ENCODE measurements around the gene RYR2.
"Not testable (repeated sequence)": the region's sequence is repeated elsewhere in the genome, so short reads cannot be mapped to it uniquely, and the experiment has no call there.

RYR2 gene

GRCh38 chr1:237358555-237358954, 316.6 kb downstream of the RYR2 start:
- DNase-seq: no peak

GRCh38 chr1:237367758-237368157, 325.8 kb downstream of the RYR2 start:
- no peak for DNase-seq

- not testable (repeated sequence) for DNase-seq
These were observed 329.5 kb downstream of the RYR2 start for GRCh38 chr1:237371477-237371876.

DNA sequence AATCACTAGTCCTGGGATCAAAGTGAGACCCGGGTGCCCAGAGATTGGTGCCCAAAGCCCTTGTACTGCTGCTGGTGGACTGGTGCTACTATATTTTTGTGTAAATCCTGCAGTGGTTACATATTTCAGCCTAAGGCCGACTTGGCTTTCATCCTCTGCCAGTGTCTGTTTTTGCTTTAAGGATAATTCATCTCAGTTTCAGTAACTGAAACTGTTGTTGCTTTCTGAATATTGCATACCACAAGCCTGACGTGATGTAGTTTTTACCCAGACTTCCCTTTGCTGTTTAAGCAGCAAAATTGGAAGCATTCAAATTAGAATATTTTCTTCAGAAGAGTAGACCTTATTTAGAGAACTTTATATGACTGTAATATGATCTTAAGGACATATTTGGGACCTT, 341.8 kb downstream of the RYR2 start:
- no peak for DNase-seq

GRCh38 chr1:237384213-237384612, 342.2 kb downstream of the RYR2 start:
- no peak for DNase-seq

DNA sequence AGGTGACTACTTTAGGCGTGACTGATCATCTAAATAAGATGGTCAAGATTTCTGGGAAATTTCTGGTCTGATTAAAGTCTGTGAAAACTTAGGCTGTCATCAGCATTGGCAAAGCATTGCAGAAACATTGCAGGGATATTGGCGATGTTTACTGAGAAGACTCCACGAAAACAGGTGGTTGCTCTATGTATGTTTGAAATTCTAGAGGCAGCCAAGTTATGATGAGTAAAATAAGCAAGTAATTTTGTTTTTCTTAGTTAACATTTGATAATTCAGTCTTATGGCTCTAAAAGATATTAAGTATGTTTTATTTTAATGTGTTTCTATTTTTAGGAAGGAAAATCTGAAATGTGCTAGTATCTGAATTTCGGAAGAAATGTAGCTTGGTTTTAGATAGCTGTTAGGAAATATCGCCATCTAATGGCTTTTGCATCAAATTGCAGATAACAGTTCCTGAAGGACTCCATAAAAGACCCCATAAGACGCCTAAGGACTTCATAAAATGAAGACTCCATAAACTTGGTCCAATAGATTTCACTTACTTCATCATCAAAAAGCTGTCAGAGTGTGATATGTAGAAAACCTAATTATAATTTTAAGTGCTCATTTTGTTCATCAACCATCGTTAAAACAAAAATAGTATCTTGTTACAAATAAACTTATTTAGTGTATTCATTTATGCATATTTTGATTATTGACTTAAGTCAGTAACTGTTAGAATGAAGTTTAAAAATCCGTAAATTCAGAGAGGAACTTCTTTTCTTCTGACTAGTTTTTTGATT, 344.6 kb downstream of the RYR2 start:
- no peak for DNase-seq

DNA sequence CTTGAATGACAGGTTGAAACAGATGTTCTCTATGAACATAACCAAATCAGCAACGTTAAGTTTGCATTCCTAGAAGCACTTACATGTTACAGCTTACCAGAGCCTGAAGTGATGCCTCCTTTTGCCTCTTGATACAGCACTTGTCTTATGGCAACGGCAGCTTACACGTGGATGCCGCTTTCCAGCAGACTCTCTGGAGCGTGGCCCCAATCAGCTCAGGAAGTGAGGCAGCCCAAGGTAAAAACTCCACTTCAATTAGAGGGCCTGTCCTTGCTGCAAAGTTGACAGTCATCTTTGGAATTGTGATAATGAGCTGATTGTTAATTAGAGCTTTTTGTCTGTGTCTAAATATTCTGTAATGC, 345.1 kb downstream of the RYR2 start:
- DNase-seq: no peak

GRCh38 chr1:237390823-237391222, 348.8 kb downstream of the RYR2 start:
- no peak for DNase-seq

- DNase-seq: no peak
These were observed 351.6 kb downstream of the RYR2 start for GRCh38 chr1:237393632-237394031.

- no peak for DNase-seq
These were observed 352.3 kb downstream of the RYR2 start for GRCh38 chr1:237394281-237394680.

GRCh38 chr1:237396426-237396825, 354.4 kb downstream of the RYR2 start:
- no peak for DNase-seq

DNA sequence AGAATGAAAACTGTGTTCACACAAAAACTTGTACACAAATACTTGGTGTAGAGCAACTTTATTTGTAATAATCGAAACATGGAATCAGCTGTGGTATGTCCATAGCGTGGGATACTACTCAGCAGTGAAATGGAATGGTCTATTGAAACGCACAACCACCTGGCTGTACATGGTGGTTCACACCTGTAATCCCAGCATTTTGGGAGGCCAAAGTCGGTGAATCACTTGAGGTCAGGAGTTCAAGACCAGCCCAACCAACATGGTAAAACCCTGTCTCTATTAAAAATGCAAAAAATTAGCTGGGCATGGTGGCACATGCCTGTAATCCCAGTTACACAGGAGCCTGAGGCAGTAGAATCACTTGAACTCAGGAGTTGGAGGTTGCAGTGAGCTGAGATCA, 356.8 kb downstream of the RYR2 start:
- no peak for DNase-seq

GRCh38 chr1:237405912-237406311, 363.9 kb downstream of the RYR2 start:
- no peak for DNase-seq

DNA sequence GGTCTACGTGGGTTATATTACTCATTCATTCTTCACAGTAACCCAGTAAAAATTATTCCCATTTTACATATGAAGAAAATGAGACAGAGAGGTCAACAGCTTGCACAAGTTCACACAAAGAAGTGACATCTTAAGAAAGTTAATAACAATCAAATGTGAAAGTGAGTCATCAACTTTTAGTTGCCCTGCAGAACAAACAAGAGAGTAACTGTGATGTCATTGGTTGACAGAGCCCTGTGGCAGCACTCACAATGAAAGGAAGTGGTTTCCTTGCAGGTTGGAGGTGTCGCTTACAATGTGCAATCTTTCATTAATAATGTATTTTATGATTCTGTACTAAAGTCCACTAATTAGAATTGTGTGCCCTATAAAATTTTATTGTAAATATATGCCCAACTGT, 369.6 kb downstream of the RYR2 start:
- no peak for DNase-seq

- no peak for DNase-seq
These were observed 375.1 kb downstream of the RYR2 start for GRCh38 chr1:237416924-237417655.

DNA sequence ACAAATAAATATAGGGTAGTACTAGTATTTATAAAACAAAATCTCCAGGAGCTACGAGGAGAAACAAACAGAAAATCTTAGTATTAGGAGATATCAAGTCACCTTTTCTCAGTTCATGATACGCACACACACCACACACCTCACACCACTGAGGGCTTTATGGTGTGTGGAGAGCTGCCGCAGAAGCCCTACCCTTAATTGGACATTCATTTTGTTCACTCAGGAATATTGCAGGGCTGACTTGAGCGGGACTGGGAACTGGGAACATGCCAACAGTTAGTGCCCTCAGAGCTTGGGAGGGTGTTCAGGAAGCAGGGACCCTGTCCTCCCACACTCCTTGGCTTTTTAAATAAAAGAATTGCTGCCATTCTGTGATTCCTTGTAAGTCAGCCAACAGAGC, 386.8 kb downstream of the RYR2 start:
- no peak for DNase-seq

- no peak for DNase-seq
These were observed 387.3 kb downstream of the RYR2 start for GRCh38 chr1:237429252-237429651.

DNA sequence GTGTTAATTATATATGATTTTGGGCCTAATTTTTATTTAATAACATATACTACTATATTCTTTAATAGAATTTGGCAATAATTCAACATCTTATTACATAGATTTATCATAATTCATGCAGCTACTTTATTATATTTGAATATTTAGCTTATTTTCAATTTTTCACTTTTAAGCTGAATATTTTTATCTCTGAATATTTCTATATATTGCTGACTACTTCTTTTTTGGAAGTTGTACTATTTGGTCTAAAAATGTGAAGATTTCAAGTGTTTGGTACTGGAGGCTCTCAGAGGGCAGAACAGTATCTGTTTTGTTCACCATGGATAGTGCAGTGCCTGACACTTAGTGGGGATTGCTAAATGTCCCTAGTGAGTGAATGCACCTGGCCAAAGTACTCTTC, 389.5 kb downstream of the RYR2 start:
- DNase-seq: no peak

- DNase-seq: no peak
These were observed 398.4 kb downstream of the RYR2 start for GRCh38 chr1:237440346-237440745.

GRCh38 chr1:237444120-237444790, 402.3 kb downstream of the RYR2 start:
- DNase-seq: no peak

GRCh38 chr1:237448042-237448441, 406.1 kb downstream of the RYR2 start:
- no peak for DNase-seq

GRCh38 chr1:237457573-237457972, 415.6 kb downstream of the RYR2 start:
- no peak for DNase-seq

DNA sequence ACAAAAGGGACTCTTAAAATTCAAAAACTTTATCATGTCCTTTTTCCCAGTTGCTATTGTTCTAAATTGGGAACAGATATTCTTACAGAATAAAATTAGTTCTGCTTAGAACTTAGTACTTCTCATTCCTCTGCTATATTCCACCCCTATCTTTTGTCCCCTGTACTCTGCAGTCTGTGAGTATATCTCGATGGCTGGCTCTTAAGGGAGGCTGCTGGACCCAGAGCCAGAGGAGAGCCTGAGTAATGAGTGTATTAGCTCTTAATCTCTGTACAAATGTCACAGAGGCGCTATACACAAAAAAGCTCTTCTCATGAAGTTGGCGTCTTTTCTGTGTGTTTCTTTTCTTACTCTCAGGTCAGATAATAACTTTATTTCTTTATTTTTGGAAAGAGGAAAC, 425.3 kb downstream of the RYR2 start:
- no peak for DNase-seq

All from right kidney (tissue), 1 donor.